ENCODE results near the gene P2RX1. TPM values are rescaled to one million over a fixed set of nuclear protein-coding genes. Genes with fewer than 3 reads are reported as not detected.

Gene P2RX1
- polyA plus RNA-seq, 2 of the 4 experiments (the other 2 are of a cell fraction), result 0.05 to 0.13 TPM

- ATAC-seq, result peak; percentile 54 to 85; a peak in 5 of 6 replicates
- Histone ChIP-seq H3K27ac (peak overlapping the region; percentile 46 to 72), H3K4me2 (peak overlapping the region; percentile 66), H3K4me1 (peaks cover 32% of the 10 kb centered on the region), H3K4me3 (no peak overlapping the region), H3K9me3 (no peaks in the 10 kb centered on the region)
- DNase-seq (ENCODE audit: low read depth in 1 of 2, low spot score in 1 of 2), result peak; percentile 76 to 94
- CTCF ChIA-PET, result interaction anchor here (0.9 to 3.4 kb wide), 8 partner anchors 15 to 222 kb away, joined by 3 to 16 read pairs (median 4); no protein-coding TSS in a partner anchor
- 40% methylated on average over 14 of the region's 15 CpGs for WGBS (ENCODE audit: missing lambda C conversion rate)
- TF ChIP-seq MAFK (IDR thresholded peaks at IDR 0.05; ENCODE audit: partially characterized antibody) (peak; percentile 81), NFE2L2 (conservative IDR thresholded peaks at IDR 0.05; ENCODE audit: low read length) (no peak; the same call in 1 of the 2 replicates), MYC (IDR thresholded peaks at IDR 0.05; ENCODE audit: borderline replicate concordance, low read length) (no peak), CBX8 (IDR thresholded peaks at IDR 0.05) (no peak), ZNF302 (CRISPR knock-in tag; IDR thresholded peaks at IDR 0.05) (no peak), HOXB13 (CRISPR knock-in tag; IDR thresholded peaks at IDR 0.05; ENCODE audit: low read depth) (no peak), PBX3 (IDR thresholded peaks at IDR 0.05) (no peak), SMC3 (IDR thresholded peaks at IDR 0.05) (no peak), E2F6 (IDR thresholded peaks at IDR 0.05; ENCODE audit: borderline replicate concordance, low read depth) (no peak), CTCF (IDR thresholded peaks at IDR 0.05) (no peak), FOSL2 (IDR thresholded peaks at IDR 0.05) (peak; percentile 54; the same call in 1 of the 2 replicates), FOSL2 (CRISPR knock-in tag; IDR thresholded peaks at IDR 0.05) (peak; percentile 92), POLR2AphosphoS2 (conservative IDR thresholded peaks at IDR 0.05; ENCODE audit: low read length) (no peak), RCOR1 (IDR thresholded peaks at IDR 0.05; ENCODE audit: low read depth, low read length) (no peak), CBX2 (IDR thresholded peaks at IDR 0.05; ENCODE audit: borderline replicate concordance, low read depth) (no peak), BHLHE40 (IDR thresholded peaks at IDR 0.05; ENCODE audit: low read depth, low read length) (no peak), ATOH8 (CRISPR knock-in tag; IDR thresholded peaks at IDR 0.05; ENCODE audit: low read depth) (no peak), JUNB (IDR thresholded peaks at IDR 0.05) (peak; percentile 58), RAD21 (conservative IDR thresholded peaks at IDR 0.05 in 1 of 2, IDR thresholded peaks at IDR 0.05 in 1 of 2) (no peak), BCL3 (IDR thresholded peaks at IDR 0.05) (no peak), SREBF2 (IDR thresholded peaks at IDR 0.05) (no peak), RFX5 (IDR thresholded peaks at IDR 0.05) (no peak), ZC3H11A (IDR thresholded peaks at IDR 0.05) (no peak), HES2 (IDR thresholded peaks at IDR 0.05) (no peak), EP300 (IDR thresholded peaks at IDR 0.05) (no peak), FOSB (CRISPR knock-in tag; IDR thresholded peaks at IDR 0.05) (no peak), NPAS2 (CRISPR knock-in tag; IDR thresholded peaks at IDR 0.05; ENCODE audit: borderline replicate concordance) (no peak), ESRRA (IDR thresholded peaks at IDR 0.05; ENCODE audit: borderline replicate concordance, low read length) (no peak), HEYL (CRISPR knock-in tag; IDR thresholded peaks at IDR 0.05) (no peak), GATA3 (IDR thresholded peaks at IDR 0.05; ENCODE audit: borderline replicate concordance) (no peak; the same call in 1 of the 2 replicates), CHD4 (IDR thresholded peaks at IDR 0.05; ENCODE audit: borderline replicate concordance) (no peak), MAX (IDR thresholded peaks at IDR 0.05) (peak; percentile 46; the same call in 1 of the 2 replicates), USF2 (IDR thresholded peaks at IDR 0.05) (no peak), HOXA7 (CRISPR knock-in tag; IDR thresholded peaks at IDR 0.05) (no peak), HDAC2 (IDR thresholded peaks at IDR 0.05) (no peak), MAZ (IDR thresholded peaks at IDR 0.05; ENCODE audit: borderline replicate concordance, low read depth, low read length) (no peak), POLR2A (IDR thresholded peaks at IDR 0.05; ENCODE audit: low read length) (no peak)
- no peak for FAIRE-seq
- POLR2A ChIA-PET, result no interaction called here
Observed at GRCh38 chr17:3959295-3959899, 43.1 kb upstream of the P2RX1 start.
